Astrocyte (in vitro differentiated cells and primary cell): ENCODE measurements around the gene MPRIP. TPM values are rescaled to one million over a fixed set of nuclear protein-coding genes. Genes with fewer than 3 reads are reported as not detected.

Source experiments
- DNase-seq: peaks from one replicate; pipeline ENCODE4 v3.0.0-alpha.2; 2010; ENCODE audit warnings: low read depth
- FAIRE-seq: peaks from 2 replicates; lab custom pipeline; 2011; peaks lifted over from hg19 to GRCh38; lab: Jason Lieb, UNC
- H2AFZ ChIP-seq: 2 replicates; pipeline ENCODE4 v1.6.0; 2012; ENCODE audit warnings: low read depth, low read length, inconsistent platforms
- H3K27ac ChIP-seq: 2 replicates; pipeline ENCODE4 v1.5.1; 2011; ENCODE audit warnings: low read depth, low read length, inconsistent platforms
- H3K27me3 ChIP-seq: 2 replicates; pipeline ENCODE4 v1.6.0; 2011; ENCODE audit warnings: low read length, inconsistent platforms; ENCODE audit not compliant: insufficient read depth
- H3K36me3 ChIP-seq: 2 replicates; pipeline ENCODE4 v1.5.1; 2011; ENCODE audit warnings: low read length, inconsistent platforms; ENCODE audit not compliant: insufficient read depth
- H3K4me1 ChIP-seq: 2 replicates; pipeline ENCODE4 v1.5.1; 2011; ENCODE audit warnings: low read length, inconsistent platforms; ENCODE audit not compliant: insufficient read depth
- H3K4me2 ChIP-seq: 2 replicates; pipeline ENCODE4 v1.6.0; 2012; ENCODE audit warnings: low read length, inconsistent platforms
- H3K4me3 ChIP-seq: 2 replicates; pipeline ENCODE4 v1.5.1; 2011; ENCODE audit warnings: low read depth, mild to moderate bottlenecking, low read length, inconsistent platforms; ENCODE audit not compliant: insufficient read depth
- H3K79me2 ChIP-seq: 2 replicates; pipeline ENCODE4 v1.6.0; 2012; ENCODE audit warnings: mild to moderate bottlenecking, low read length, inconsistent platforms; ENCODE audit not compliant: insufficient read depth
- H3K9ac ChIP-seq: 2 replicates; pipeline ENCODE4 v1.6.0; 2012; ENCODE audit warnings: mild to moderate bottlenecking, low read length, inconsistent platforms
- H3K9me3 ChIP-seq: 2 replicates; pipeline ENCODE4 v1.5.1; 2012; ENCODE audit warnings: low read depth, mild to moderate bottlenecking, low read length, inconsistent platforms; ENCODE audit not compliant: insufficient read depth
- H4K20me1 ChIP-seq: 2 replicates; pipeline ENCODE4 v1.6.0; 2012; ENCODE audit warnings: low read length, inconsistent platforms; ENCODE audit not compliant: insufficient read depth
- H3K27ac Mint-ChIP-seq: one replicate; pipeline ENCODE4 v1.8.0; 2021; ENCODE audit warnings: mild to moderate bottlenecking, mixed read lengths; ENCODE audit not compliant: unreplicated experiment
- H3K27me3 Mint-ChIP-seq: one replicate; pipeline ENCODE4 v1.8.0; 2021; ENCODE audit warnings: low read depth, mixed read lengths; ENCODE audit not compliant: unreplicated experiment
- H3K36me3 Mint-ChIP-seq: one replicate; pipeline ENCODE4 v1.8.0; 2021; ENCODE audit warnings: low read depth, mixed read lengths; ENCODE audit not compliant: unreplicated experiment
- H3K4me1 Mint-ChIP-seq: one replicate; pipeline ENCODE4 v1.8.0; 2021; ENCODE audit warnings: low read depth, mixed read lengths; ENCODE audit not compliant: unreplicated experiment
- H3K4me3 Mint-ChIP-seq: one replicate; pipeline ENCODE4 v1.8.0; 2021; ENCODE audit warnings: mild to moderate bottlenecking, moderate library complexity, mixed read lengths; ENCODE audit not compliant: unreplicated experiment
- H3K9me3 Mint-ChIP-seq: one replicate; pipeline ENCODE4 v1.8.0; 2021; ENCODE audit warnings: mild to moderate bottlenecking, mixed read lengths; ENCODE audit not compliant: unreplicated experiment
- CTCF ChIP-seq: IDR thresholded peaks from 2 replicates; pipeline ENCODE4 v1.5.1; 2011; ENCODE audit warnings: low read depth, mild to moderate bottlenecking, inconsistent platforms, low read length, moderate library complexity; ENCODE audit not compliant: insufficient read depth
- EZH2 ChIP-seq: IDR thresholded peaks from 2 replicates; pipeline ENCODE4 v1.6.1; 2012; ENCODE audit warnings: mild to moderate bottlenecking, low read length, inconsistent platforms; ENCODE audit not compliant: insufficient read depth
- total RNA-seq: library from RNA; stranded (reverse); gene quantifications from 2 replicates; pipeline ENCODE4 v1.2.1, GENCODE V29; 2021

The MPRIP gene
- total RNA-seq, 1 donor from 2014 or later = 176 TPM

GRCh38 chr17:17153071-17153470, 110.8 kb downstream of the MPRIP start:
- Histone ChIP-seq H3K79me2 (peaks cover 18% of the 10 kb centered on the region), H3K4me1 (peaks cover 45% of the 10 kb centered on the region), H4K20me1 (peaks cover 41% of the 10 kb centered on the region), H3K4me2 (no peak overlapping the region), H3K9me3 (no peaks in the 10 kb centered on the region), H3K27me3 (no peaks in the 10 kb centered on the region), H2AFZ (no peak overlapping the region), H3K9ac (no peak overlapping the region), H3K36me3 (peaks cover 37% of the 10 kb centered on the region), H3K4me3 (no peak overlapping the region), H3K27ac (peak overlapping the region; percentile 84)
- no peak overlapping the region for H3K4me3 Mint-ChIP-seq
- no peaks in the 10 kb centered on the region for H3K9me3 Mint-ChIP-seq
- no peak overlapping the region for H3K27ac Mint-ChIP-seq
- FAIRE-seq = no peak
- H3K27me3 Mint-ChIP-seq = no peaks in the 10 kb centered on the region
- peaks cover 33% of the 10 kb centered on the region for H3K36me3 Mint-ChIP-seq
- peaks cover 24% of the 10 kb centered on the region for H3K4me1 Mint-ChIP-seq
- no peak for TF ChIP-seq EZH2
- no peak for TF ChIP-seq CTCF
- no peak for DNase-seq

DNA sequence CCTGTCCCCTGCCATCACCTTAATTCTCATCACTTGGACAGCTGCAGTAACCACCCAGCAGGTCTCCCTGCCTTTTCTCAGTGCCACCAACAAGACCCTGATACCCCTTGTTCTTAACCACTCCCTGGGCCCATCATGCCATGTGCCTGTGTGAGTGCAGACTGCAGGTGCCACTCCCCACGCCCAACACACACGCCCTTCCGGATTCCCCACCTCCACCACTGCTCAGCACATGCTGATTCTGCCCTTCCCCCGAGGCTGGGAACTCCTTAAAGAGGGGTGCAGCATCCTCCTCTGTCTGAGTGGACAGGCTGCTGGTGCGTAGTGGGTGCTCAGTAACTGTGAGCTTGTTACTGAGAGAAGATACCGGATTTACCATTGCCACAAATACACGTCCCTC, 111.5 kb downstream of the MPRIP start:
- Histone ChIP-seq H3K9ac (no peak overlapping the region), H3K79me2 (peaks cover 18% of the 10 kb centered on the region), H4K20me1 (peaks cover 39% of the 10 kb centered on the region), H3K36me3 (peaks cover 32% of the 10 kb centered on the region), H3K9me3 (no peaks in the 10 kb centered on the region), H3K27me3 (no peaks in the 10 kb centered on the region), H2AFZ (no peak overlapping the region), H3K27ac (no peak overlapping the region), H3K4me3 (no peak overlapping the region), H3K4me1 (peaks cover 45% of the 10 kb centered on the region), H3K4me2 (no peak overlapping the region)
- Mint-ChIP-seq H3K9me3 (no peaks in the 10 kb centered on the region), H3K4me1 (peaks cover 24% of the 10 kb centered on the region), H3K4me3 (no peak overlapping the region), H3K27ac (no peak overlapping the region), H3K36me3 (peaks cover 33% of the 10 kb centered on the region), H3K27me3 (no peaks in the 10 kb centered on the region)
- no peak for FAIRE-seq
- TF ChIP-seq CTCF = no peak
- TF ChIP-seq EZH2 = no peak
- no peak for DNase-seq

- Histone ChIP-seq H3K4me2 (no peak overlapping the region), H4K20me1 (peaks cover 45% of the 10 kb centered on the region), H3K9me3 (no peaks in the 10 kb centered on the region), H3K27ac (no peak overlapping the region), H3K4me3 (no peak overlapping the region), H3K36me3 (peaks cover 36% of the 10 kb centered on the region), H3K79me2 (peaks cover 18% of the 10 kb centered on the region), H3K9ac (no peak overlapping the region), H2AFZ (no peak overlapping the region), H3K27me3 (no peaks in the 10 kb centered on the region), H3K4me1 (peaks cover 45% of the 10 kb centered on the region)
- H3K4me3 Mint-ChIP-seq = no peak overlapping the region
- TF ChIP-seq CTCF (no peak), EZH2 (no peak)
- no peaks in the 10 kb centered on the region for H3K9me3 Mint-ChIP-seq
- FAIRE-seq (no peak), DNase-seq (no peak)
- peaks cover 36% of the 10 kb centered on the region for H3K36me3 Mint-ChIP-seq
- H3K4me1 Mint-ChIP-seq = peaks cover 24% of the 10 kb centered on the region
- no peaks in the 10 kb centered on the region for H3K27me3 Mint-ChIP-seq
- no peak overlapping the region for H3K27ac Mint-ChIP-seq
Measured at GRCh38 chr17:17154556-17154955, 112.3 kb downstream of the MPRIP start.
